GM18517 (cell line): ENCODE measurements around the gene CLEC20A.
"Not testable (repeated sequence)": the region's sequence is repeated elsewhere in the genome, so short reads cannot be mapped to it uniquely, and the experiment has no call there.

Source experiments
- ATAC-seq: cut with Tn5 transposase; IDR thresholded peaks from one replicate; pipeline ENCODE4 v1.9.1; 2021; ENCODE audit warnings: mild to moderate bottlenecking, moderate library complexity; ENCODE audit not compliant: unreplicated experiment

Gene CLEC20A

DNA sequence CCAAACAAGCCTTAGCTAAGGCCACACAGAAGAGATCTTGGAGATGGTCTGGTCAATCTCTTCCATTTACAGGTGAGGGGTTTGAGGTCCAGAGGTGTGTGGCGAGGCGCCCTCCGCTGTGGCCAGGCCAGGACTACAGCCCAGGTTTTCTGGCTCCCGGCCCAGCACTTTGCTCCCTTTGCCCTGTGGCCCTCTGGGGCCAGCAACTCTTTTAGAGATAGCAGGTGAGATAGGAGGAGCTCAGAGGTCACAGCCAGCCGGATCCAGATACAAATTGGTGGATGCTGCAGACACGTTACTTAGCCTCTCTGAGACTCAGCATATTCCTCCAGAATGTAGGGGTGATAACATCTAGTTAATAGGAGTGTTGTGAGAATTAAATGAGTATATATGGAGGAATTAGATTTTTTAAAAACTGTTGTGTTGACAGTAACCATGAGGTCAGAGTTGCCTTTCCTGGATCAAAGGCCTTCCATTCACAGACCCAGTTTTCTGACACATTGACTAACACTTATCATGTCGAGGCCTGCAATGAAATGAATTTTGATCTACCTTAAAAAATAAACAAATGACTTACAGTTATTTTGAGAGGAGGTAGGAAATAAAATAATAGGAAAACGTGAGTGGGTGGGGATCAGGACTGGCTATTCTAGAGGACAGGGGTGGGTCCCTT, 32.7 kb upstream of the CLEC20A start:
- ATAC-seq: no peak

DNA sequence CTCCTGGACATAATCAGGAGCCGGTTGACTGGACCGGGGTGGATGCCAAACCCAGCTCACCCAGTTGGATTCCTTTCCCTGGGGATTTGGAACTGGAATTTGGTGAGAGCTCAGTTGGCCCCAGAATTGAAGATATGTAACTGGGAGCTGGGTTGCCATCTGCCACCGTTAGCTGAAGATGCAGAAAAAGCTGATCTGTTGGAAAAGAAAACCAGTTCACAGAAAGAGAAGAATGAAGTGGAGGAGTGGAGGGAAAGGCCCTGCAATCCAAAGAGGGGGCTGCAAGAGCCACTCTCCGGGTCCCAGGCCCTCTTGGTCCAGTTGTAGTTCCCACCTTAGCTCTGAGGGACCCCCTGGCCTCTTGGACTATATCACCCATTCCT, 32.2 kb upstream of the CLEC20A start:
- ATAC-seq: no peak

DNA sequence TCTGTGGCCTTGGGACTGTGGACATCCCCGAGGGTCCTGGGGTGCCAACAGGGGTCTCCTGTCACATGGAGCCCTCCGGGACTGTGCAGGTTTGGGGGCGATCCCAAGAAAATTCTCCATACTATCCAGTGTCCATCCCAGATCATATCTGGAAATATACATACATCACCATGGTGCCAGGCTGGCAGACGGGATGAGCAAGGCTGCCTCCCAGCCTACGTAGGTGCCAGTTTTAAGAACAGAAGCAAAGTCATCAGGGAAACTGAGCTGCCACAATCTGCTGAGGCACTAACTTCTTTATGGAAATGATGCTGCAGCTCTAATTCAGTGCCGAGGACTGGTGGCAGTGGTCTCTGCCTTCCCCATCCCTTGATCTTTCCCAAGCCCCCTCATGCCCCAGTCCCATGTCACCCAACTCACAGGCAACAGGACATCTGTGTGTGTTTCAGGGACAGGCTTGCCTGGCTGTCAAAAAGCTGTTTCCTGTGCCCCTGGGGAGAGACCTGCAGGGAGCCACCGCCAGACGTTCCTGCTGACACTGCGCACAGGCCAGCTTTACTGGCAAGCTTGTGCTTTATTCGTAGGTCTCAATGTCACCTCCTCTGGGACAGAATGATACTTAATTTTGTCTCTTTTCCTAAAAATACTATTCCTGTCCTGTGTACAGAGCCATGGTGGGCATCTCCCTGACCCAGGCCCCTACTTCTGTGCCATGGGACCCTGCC, 31.6 kb upstream of the CLEC20A start:
- no peak for ATAC-seq

DNA sequence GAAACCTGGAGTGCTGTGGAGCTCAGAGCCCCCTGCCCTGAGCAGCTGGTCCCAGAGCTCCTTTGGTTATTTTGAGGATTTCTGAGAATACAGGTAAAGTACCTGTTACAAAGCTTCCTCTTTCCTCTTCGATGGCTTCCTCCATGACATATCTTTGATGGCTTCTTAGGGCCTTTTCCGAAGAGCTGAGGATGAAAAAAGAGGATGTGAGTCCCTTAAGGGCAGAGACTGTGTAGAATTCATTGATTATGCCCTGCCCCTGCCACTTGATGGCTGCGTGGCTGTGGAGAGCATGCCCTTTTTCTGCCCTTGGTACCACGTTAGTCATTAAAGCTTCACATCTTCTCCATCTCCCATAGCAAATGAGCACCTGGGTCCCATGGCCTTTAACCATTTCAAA, 30.4 kb upstream of the CLEC20A start:
- ATAC-seq: no peak

DNA sequence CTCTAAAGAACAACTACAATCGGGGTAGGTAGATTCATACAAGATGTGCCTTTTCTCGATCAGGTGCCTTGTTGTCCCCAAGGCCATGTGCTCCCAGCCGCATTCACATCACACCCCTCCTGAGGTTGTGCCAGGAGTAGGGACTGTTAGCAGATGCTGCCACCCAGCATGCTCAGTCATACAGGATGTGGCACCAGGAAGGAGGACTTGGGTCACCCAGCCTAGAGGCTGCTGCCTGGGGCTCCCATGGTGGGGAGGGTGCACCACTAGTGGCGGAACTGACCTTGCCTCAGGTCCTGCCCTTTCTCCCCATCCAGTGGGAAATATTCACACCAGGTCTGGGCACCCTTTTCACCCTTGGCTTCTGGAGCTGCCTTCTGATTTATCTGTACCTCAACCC, 24.5 kb upstream of the CLEC20A start:
- no peak for ATAC-seq

DNA sequence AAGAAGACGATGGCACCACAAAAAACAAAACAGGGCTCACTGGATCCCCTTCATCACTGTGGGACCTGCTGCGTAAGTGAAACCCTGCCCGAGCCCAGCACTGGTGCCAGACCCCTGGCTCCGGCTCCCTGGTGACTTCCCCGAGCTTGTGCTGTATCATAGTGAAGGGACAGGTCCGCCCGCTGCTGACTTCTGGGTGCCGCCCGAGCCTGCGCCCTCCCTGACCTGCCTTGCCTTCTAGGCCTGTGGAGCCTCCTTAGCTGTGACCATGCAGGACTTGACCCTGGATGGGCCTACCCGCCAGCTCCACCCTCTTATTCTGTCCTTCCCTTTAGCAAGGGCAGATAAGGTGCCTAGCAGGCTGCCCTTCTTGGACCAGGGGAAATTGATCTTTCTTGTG, 24.0 kb upstream of the CLEC20A start:
- ATAC-seq: no peak

DNA sequence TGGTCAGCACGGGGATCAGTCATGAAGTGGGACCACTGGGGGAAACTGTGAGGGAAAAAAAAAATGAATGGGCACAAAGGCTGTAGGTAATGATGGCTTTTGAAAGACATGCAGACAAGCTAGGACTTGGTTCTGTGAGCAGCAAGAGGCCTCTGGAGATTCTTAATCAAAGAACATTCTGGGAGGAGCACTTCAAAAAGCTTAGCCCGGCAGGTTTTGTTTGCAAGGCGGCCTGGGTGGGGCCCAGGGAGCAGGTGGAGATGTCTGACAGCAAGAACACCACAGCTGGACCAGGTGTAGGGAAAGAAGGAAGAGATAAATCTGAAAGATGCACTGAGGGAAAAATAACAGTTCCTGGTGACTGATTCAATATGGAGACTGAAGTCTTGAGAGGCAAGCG, 22.1 kb upstream of the CLEC20A start:
- no peak for ATAC-seq

DNA sequence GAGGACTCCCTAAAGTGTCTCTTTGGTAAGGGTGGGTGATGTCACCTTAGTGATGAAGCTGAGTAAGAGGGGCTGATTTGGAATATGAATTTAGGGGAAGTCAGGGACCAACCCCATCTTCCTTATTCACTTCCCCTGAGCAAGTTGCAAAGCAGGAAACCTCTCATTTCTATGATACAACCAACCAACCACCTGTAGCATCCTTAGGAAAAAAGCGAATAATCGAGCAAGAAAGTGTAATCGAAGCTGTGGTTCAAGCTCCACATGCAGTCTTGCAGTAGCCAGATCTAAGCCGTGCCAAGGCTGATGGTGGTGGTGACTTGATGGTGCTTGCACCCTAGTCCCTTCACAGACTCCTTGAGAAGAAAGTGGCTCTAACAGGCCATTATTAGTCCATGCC, 19.3 kb upstream of the CLEC20A start:
- ATAC-seq: no peak

DNA sequence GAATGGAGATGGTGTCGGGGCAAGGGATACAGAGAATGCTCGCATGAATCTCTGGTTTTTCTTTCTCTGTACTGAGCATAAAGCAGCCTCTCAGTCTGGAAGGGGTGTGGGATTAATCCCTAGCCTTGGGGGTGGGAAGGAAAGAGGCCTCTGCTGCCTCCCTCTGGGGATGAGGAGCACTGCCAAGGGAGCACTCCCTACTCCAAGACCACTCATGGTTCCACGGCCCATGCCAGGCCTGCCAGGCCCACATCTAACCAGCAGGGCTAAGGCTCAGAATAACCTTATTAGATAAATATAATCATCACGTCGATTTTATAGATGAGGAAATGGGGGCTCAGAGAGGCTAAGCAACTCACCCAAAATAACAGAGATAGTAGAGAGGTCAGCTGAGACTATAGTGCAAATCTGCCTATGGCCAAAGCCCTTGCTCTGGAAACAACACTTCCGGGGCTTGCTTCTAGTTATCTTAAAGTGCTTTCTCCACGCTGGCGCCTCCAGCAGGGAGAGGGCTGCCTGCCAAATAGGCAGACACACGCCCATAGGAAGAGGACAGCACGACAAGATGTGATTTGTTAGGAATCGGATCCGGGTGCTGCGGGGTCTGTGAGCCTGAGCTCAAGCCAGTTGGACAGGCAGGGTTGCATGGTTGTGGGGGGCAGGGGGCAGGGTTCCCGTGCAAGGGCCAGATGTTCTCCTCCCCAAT, 16.7 kb upstream of the CLEC20A start:
- no peak for ATAC-seq

DNA sequence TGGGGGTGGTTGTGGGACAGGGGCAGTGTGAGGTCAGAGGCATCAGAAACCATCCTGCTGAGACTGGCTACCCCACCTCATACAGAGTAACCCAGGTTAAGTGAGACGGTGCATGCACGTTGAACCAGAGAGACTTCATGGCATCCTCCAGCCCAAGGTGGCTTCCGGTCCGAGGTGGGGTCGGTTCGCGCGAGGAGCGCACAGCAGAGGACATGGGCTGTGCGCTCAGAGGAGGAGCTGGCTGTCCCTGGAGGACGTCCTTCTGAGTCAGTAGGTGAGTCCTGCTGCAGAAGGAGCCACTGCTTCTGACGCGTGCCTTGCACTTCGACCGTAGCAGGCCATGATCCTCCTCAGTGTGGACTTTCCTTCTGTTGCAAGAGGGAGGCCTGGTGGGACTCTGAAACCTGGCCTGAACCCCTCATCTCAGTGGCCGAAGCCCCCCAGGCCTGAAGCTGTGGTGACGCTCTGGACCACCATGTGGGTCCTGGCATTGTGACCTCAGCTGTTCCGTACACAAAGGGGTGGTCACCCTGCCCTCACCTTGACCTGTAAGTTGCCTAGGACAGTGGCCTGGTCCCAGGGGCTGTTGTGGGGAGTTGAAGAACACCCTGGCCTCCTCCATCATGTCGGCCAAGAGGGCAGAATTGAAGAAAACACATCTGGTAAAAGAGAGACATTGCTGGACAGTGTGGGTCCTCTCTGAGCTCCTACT, 16.0 kb upstream of the CLEC20A start, which contains the start of gene TEX35:
Gene TEX35 (plus strand): TSS at position 544 of the 712 bp plus-strand sequence. CDS start 80 bp downstream, at position 624.
- ATAC-seq: no peak

DNA sequence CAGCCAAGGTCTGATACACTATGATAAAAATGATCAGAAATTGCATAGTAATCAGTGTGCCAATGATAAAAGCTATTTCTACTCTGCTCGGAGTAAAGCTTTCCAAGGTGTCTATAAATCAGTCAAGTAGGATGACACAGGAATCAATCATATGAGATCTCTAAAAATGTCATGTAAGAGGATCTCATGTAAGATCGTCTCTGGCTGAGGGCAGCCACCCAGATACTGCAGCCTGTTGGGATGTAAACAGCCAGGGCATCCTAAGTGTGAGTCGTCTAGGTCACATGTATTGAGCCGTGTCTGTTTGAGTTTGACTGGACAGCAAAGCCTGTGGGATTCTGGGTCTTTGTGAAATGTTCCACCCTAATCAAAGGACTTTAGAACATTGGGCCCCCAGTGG, 13.4 kb upstream of the CLEC20A start:
- no peak for ATAC-seq

DNA sequence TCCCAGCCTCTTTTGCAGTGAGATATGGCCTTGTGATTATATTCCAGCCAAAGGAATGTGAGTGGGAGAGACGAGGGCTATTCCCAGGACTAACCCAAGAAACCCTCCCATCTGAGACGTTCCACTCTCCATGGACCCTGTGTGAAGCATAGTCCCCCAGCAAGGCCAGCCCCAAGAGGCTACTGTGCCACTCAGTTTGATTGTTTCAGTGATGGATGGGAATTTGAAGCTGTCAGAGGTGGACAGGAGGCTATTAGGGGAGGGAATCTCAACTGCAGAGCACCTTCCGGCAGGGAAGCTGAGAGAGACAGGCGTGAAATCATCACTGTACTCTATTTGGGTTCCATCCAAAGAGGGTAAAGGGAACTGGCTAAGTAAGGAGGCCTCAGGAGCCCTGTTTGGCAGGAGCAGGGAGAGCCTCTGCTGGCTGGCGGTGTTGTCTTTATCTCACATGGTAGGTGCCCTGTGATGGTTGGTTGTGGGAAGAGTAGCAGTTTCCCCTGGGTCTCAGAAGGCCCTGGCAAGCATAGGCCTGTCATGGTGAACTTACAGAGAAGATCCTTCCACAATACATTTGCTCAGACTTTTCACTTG, 12.7 kb upstream of the CLEC20A start:
- ATAC-seq: no peak

DNA sequence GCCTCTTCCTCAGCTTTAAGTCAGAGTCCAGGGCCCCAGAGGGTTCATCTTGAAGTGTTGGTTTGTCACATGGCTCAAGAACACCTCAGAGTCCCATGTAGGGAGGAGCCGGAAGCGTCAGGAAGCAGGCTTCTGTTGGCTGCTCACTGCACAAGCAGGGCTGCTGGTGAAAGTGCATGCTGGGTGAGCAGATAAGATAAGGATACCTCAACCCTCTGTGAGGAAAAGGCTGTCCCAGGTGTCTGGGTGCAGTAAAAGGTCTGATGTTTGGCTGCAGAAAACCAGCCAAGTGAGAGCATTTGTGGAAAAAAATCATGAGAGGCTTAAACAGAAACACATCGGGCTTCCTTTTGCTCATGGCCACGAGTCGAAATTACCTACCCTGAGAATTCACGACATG, 9.9 kb upstream of the CLEC20A start:
- ATAC-seq: no peak

DNA sequence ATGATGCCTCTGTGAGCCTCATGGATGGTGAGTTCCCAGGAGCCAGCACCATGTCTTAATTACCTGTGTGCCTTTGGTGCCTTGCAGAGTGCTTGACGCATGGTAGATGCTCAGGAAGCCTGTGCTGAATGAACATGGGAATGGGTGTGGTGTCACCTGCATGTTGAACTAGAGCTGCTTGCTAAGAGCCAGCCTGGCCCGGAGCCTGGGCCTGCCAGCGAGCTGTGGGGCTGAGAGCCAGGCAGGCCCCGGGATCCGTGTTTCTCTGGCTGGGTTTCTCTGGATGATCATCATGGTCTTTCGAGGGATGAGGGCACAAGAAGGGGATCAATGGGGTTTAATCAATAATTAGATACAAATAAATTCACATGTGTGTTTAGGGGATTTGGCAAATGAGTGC, 9.4 kb upstream of the CLEC20A start:
- ATAC-seq: no peak

DNA sequence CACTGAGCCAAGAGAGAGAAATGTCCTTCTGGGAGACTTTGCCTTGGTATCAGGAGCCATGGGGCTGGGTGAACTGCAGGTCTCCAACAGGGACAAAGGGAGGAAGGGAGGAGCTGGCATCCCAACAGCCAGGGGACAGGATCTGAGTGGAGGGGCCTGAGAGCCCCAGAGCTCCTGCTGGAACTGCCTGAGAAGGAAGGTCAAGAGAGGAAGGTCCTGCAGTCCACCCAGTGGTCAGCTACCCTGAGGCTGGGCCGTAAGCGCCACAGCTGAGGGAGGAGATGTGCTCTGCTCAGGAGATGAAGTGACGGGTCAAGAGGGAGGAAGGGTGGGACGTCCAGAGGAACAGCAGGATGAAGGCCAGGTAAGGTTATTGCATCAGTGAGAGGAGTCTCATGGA, 7.5 kb upstream of the CLEC20A start:
- no peak for ATAC-seq

DNA sequence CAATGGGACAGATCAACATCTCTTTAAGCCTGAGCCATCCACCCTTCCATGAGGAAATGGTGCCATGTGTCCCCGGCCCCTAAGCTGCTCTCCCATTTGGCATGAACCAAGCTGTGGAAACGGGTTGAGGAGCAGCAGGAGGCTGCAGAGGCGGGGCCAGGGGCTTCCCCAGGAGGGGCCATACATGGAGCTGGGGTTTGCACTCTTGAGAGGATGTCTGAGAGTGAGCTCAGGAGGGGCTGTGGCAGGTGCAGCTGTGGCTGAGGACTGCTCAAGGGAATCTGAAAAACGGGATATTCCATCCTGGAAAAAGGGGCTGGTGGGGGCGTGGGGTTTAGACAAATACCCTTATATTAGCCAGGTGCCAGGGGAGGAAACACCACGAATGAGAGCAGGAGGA, 7.1 kb upstream of the CLEC20A start:
- ATAC-seq: no peak

DNA sequence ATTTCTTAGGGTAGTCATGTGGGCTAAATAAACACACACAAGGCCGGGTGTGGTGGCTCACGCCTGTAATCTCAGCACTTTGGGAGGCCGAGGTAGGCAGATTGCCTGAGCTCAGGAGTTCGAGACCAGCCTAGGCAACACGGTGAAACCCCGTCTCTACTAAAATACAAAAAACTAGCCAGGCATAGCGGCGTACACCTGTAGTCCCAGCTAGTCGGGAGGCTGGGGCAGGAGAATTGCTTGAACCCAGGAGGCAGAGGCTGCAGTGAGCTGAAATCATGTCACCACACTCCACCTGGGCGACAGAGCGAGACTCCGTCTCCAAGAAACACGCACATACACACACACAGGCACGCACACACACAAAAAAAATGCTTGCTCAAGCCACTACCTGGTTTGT, 6.6 kb upstream of the CLEC20A start:
- ATAC-seq: not testable (repeated sequence)

DNA sequence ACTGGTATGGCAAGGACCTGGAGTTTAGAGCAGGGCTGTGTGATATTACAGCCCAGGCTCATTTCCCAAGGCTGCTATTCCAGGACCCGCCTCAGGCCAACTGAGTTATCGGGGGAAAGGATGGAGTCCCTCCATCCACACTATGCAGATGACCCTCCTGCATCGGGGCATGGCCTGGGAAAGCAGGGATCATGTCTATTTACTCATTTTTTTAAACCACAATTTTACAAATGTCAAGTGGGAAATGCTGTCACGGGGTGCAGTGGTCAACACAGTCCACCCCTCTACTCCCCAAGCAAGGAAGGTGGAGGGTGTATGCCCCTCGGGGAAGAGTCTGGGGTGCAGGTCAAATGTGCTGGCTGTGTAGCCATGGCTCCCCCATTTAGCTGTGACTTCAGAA, 6.1 kb upstream of the CLEC20A start:
- no peak for ATAC-seq

DNA sequence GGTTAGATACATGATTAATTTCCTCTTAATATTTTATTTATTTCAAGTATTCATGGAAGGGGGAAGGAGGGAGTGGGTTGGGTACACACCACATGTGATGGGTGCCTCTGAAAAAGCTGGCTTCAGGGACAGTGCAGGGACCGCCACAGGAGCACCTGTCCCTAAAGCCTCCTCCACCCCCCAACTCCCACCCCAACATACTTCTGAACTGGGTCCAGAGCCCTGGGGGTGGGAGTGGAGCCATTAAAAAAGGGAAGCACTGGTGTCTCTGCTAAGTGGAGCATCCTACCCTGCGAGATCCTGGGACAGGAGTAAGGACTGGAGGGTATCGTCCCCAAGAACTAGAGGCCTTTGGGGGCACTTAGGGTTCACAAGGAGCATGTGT, 5.6 kb upstream of the CLEC20A start:
- no peak for ATAC-seq

DNA sequence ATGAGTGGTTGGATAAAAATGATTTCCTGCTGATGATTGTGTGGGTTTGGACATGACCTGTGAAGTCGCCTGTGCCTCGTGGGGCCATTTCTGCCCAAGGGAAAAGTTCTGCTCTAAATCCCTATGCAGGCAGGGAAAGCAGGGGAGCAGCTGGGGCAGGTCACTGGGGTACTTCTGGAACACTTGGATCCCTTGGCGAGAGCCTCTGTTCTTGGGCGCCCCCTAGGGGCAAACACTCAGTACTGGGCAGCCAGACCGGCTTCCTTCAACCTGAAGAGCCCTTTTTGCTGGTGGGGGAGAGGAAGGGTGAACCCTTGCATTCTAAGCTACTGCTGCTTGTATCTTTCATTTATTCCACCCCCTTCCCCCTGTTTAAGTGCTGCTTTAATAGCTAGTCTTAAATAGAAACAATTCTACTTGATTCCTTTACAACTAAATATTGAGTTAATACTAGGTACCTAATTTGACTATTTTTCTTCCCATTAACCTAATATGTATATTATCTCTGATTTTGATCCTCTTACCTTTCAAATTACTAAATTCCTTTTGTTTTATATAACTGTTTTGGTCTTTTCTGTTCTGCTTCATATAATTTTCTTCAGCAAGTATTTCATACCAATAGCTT, 5.1 kb upstream of the CLEC20A start:
- ATAC-seq: peak; percentile 80
